ENCODE data around the gene KCTD6.

Gene KCTD6

DNA sequence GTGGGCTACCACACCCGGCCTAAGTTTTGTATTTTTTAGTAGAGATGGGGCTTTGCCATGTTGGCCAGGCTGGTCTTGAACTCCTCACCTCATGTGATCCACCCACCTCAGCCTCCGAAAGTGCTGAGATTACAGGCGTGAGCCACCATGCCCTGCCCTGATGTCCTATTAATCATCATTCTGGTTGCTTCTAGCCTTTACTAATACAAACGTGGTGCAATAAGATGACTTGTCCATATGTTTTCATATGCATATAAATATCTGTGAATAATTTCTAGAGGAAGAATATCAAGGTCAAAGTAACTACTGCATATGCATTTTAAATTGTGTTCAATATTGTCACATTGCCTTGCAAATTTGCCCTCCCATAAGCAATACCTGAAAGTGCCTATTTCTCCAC lies 32.7 kb upstream of the KCTD6 start:
- no peak for ATAC-seq
- no peak for TF ChIP-seq ZNF70 (CRISPR knock-in tag; IDR thresholded peaks at IDR 0.05)
- TF ChIP-seq, protein P1, sequence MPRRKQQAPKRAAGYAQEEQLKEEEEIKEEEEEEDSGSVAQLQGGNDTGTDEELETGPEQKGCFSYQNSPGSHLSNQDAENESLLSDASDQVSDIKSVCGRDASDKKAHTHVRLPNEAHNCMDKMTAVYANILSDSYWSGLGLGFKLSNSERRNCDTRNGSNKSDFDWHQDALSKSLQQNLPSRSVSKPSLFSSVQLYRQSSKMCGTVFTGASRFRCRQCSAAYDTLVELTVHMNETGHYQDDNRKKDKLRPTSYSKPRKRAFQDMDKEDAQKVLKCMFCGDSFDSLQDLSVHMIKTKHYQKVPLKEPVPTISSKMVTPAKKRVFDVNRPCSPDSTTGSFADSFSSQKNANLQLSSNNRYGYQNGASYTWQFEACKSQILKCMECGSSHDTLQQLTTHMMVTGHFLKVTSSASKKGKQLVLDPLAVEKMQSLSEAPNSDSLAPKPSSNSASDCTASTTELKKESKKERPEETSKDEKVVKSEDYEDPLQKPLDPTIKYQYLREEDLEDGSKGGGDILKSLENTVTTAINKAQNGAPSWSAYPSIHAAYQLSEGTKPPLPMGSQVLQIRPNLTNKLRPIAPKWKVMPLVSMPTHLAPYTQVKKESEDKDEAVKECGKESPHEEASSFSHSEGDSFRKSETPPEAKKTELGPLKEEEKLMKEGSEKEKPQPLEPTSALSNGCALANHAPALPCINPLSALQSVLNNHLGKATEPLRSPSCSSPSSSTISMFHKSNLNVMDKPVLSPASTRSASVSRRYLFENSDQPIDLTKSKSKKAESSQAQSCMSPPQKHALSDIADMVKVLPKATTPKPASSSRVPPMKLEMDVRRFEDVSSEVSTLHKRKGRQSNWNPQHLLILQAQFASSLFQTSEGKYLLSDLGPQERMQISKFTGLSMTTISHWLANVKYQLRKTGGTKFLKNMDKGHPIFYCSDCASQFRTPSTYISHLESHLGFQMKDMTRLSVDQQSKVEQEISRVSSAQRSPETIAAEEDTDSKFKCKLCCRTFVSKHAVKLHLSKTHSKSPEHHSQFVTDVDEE (CRISPR knock-in tag; IDR thresholded peaks at IDR 0.05), result no peak
- no peak for TF ChIP-seq ZNF8 (CRISPR knock-in tag; IDR thresholded peaks at IDR 0.05)
- TF ChIP-seq ISL1 (CRISPR knock-in tag; IDR thresholded peaks at IDR 0.05), result no peak
- no peak for TF ChIP-seq RARB (CRISPR knock-in tag; IDR thresholded peaks at IDR 0.05)
- no peak for TF ChIP-seq CSDC2 (CRISPR knock-in tag; IDR thresholded peaks at IDR 0.05)
- TF ChIP-seq SNAI2 (CRISPR knock-in tag; IDR thresholded peaks at IDR 0.05), result no peak
- no peak for TF ChIP-seq ZFP3 (CRISPR knock-in tag; IDR thresholded peaks at IDR 0.05)
- TF ChIP-seq, protein P2, sequence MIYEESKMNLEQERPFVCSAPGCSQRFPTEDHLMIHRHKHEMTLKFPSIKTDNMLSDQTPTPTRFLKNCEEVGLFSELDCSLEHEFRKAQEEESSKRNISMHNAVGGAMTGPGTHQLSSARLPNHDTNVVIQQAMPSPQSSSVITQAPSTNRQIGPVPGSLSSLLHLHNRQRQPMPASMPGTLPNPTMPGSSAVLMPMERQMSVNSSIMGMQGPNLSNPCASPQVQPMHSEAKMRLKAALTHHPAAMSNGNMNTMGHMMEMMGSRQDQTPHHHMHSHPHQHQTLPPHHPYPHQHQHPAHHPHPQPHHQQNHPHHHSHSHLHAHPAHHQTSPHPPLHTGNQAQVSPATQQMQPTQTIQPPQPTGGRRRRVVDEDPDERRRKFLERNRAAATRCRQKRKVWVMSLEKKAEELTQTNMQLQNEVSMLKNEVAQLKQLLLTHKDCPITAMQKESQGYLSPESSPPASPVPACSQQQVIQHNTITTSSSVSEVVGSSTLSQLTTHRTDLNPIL (CRISPR knock-in tag; IDR thresholded peaks at IDR 0.05; ENCODE audit: low read depth), result no peak
- no peak for TF ChIP-seq PPARA (CRISPR knock-in tag; IDR thresholded peaks at IDR 0.05; ENCODE audit: borderline replicate concordance)
- TF ChIP-seq, protein P3, sequence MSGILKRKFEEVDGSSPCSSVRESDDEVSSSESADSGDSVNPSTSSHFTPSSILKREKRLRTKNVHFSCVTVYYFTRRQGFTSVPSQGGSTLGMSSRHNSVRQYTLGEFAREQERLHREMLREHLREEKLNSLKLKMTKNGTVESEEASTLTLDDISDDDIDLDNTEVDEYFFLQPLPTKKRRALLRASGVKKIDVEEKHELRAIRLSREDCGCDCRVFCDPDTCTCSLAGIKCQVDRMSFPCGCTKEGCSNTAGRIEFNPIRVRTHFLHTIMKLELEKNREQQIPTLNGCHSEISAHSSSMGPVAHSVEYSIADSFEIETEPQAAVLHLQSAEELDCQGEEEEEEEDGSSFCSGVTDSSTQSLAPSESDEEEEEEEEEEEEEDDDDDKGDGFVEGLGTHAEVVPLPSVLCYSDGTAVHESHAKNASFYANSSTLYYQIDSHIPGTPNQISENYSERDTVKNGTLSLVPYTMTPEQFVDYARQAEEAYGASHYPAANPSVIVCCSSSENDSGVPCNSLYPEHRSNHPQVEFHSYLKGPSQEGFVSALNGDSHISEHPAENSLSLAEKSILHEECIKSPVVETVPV (CRISPR knock-in tag; IDR thresholded peaks at IDR 0.05), result no peak
- TF ChIP-seq, protein P4, sequence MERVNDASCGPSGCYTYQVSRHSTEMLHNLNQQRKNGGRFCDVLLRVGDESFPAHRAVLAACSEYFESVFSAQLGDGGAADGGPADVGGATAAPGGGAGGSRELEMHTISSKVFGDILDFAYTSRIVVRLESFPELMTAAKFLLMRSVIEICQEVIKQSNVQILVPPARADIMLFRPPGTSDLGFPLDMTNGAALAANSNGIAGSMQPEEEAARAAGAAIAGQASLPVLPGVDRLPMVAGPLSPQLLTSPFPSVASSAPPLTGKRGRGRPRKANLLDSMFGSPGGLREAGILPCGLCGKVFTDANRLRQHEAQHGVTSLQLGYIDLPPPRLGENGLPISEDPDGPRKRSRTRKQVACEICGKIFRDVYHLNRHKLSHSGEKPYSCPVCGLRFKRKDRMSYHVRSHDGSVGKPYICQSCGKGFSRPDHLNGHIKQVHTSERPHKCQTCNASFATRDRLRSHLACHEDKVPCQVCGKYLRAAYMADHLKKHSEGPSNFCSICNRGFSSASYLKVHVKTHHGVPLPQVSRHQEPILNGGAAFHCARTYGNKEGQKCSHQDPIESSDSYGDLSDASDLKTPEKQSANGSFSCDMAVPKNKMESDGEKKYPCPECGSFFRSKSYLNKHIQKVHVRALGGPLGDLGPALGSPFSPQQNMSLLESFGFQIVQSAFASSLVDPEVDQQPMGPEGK (CRISPR knock-in tag; IDR thresholded peaks at IDR 0.05; ENCODE audit: borderline replicate concordance), result no peak
- no peak for TF ChIP-seq TOX (CRISPR knock-in tag; IDR thresholded peaks at IDR 0.05; ENCODE audit: borderline replicate concordance)
- TF ChIP-seq ZNF565 (CRISPR knock-in tag; conservative IDR thresholded peaks at IDR 0.05; ENCODE audit: low read depth), result no peak
- no peak for TF ChIP-seq OSR1 (CRISPR knock-in tag; IDR thresholded peaks at IDR 0.05)
- TF ChIP-seq, protein P5, sequence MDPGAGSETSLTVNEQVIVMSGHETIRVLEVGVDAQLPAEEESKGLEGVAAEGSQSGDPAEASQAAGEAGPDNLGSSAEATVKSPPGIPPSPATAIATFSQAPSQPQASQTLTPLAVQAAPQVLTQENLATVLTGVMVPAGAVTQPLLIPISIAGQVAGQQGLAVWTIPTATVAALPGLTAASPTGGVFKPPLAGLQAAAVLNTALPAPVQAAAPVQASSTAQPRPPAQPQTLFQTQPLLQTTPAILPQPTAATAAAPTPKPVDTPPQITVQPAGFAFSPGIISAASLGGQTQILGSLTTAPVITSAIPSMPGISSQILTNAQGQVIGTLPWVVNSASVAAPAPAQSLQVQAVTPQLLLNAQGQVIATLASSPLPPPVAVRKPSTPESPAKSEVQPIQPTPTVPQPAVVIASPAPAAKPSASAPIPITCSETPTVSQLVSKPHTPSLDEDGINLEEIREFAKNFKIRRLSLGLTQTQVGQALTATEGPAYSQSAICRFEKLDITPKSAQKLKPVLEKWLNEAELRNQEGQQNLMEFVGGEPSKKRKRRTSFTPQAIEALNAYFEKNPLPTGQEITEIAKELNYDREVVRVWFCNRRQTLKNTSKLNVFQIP (CRISPR knock-in tag; IDR thresholded peaks at IDR 0.05; ENCODE audit: borderline replicate concordance, low read depth), result no peak

DNA sequence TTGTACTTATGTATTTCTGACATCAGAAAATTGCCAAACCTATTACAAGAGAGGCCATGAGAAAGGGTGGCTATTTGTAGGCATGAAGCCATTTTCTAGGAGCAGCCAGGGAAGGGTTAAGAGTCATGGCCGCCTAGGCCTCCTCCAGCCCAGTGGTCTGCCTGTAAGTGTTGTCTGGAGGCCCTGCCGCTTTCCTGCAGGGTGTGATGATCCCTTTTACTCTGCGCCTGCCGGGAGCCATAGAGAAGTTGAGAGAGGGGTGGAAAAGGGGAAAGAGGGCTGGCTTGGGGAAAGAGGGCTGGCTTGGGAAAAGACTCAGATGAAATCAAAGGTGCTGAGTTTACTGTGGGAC lies 29.1 kb upstream of the KCTD6 start:
- ATAC-seq, result no peak
- no peak for TF ChIP-seq ISL1 (CRISPR knock-in tag; IDR thresholded peaks at IDR 0.05)
- TF ChIP-seq, protein P3 (CRISPR knock-in tag; IDR thresholded peaks at IDR 0.05), result no peak
- no peak for TF ChIP-seq PPARA (CRISPR knock-in tag; IDR thresholded peaks at IDR 0.05; ENCODE audit: borderline replicate concordance)
- no peak for TF ChIP-seq ZNF565 (CRISPR knock-in tag; conservative IDR thresholded peaks at IDR 0.05; ENCODE audit: low read depth)
- no peak for TF ChIP-seq TOX (CRISPR knock-in tag; IDR thresholded peaks at IDR 0.05; ENCODE audit: borderline replicate concordance)
- TF ChIP-seq SNAI2 (CRISPR knock-in tag; IDR thresholded peaks at IDR 0.05), result no peak
- TF ChIP-seq ZC3H10 (CRISPR knock-in tag; IDR thresholded peaks at IDR 0.05), result no peak
- TF ChIP-seq, protein P1 (CRISPR knock-in tag; IDR thresholded peaks at IDR 0.05), result no peak
- no peak for TF ChIP-seq CSDC2 (CRISPR knock-in tag; IDR thresholded peaks at IDR 0.05)
- TF ChIP-seq GLIS3 (CRISPR knock-in tag; IDR thresholded peaks at IDR 0.05), result no peak
- TF ChIP-seq, protein P5 (CRISPR knock-in tag; IDR thresholded peaks at IDR 0.05; ENCODE audit: borderline replicate concordance, low read depth), result no peak
- TF ChIP-seq OSR1 (CRISPR knock-in tag; IDR thresholded peaks at IDR 0.05), result no peak
- TF ChIP-seq ESRRG (CRISPR knock-in tag; IDR thresholded peaks at IDR 0.05), result no peak
- TF ChIP-seq TCF4 (CRISPR knock-in tag; IDR thresholded peaks at IDR 0.05; ENCODE audit: borderline replicate concordance), result no peak
